ENCODE data around the gene RIT2. TPM values are rescaled to one million over a fixed set of nuclear protein-coding genes. Genes with fewer than 3 reads are reported as not detected.

The RIT2 gene
- total RNA-seq, 1 experiment from 2014 or later, result 1.5 TPM

DNA sequence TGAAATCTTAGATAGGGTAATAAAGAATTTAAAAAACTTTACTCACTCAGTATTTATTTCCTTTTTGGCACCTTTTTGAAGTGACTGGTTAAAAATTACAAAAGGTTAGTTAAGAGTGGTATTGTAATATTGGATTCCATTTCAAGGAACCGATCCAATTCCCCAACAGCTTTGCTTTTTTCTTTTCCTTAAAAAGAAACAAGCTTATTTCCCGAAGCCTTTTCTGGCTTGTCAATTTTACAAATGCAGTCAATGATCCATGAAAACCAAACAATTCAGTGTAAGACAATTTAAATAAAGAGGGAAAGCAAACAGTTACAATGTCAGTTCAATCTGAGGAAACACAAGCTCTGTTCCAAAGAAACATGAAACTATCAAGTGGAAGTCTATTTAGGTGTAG is 200.2 kb downstream of the RIT2 start:
- peaks cover 7% of the 10 kb centered on the region for H3K4me1 Mint-ChIP-seq
- CTCF ChIA-PET, result interaction anchor here (0.5 kb wide), 1 partner anchor 280 kb away, joined by 3 read pairs; no protein-coding TSS in a partner anchor
- no peaks in the 10 kb centered on the region for H3K9me3 Mint-ChIP-seq

DNA sequence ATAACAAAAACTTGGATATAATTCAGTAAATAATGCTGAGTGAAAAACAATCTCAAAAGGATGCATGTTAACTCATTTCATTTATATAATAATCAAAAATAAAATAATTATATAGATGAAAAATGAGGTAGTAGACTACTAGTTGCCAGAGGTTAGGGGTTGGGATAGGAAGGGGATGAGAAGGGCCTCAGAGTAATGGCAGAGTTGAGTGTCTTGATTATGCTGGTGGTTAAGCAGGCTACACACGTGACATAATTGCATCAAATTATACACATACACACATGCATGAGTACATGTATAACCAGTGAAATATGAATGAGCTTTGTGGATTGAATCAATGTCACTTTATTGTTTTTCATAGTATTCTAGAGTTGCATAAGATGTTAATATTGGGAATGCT is 201.0 kb downstream of the RIT2 start:
- CTCF ChIA-PET, result no interaction called here
- DNase-seq (ENCODE audit: low spot score), result no peak
- TF ChIP-seq, protein P1, sequence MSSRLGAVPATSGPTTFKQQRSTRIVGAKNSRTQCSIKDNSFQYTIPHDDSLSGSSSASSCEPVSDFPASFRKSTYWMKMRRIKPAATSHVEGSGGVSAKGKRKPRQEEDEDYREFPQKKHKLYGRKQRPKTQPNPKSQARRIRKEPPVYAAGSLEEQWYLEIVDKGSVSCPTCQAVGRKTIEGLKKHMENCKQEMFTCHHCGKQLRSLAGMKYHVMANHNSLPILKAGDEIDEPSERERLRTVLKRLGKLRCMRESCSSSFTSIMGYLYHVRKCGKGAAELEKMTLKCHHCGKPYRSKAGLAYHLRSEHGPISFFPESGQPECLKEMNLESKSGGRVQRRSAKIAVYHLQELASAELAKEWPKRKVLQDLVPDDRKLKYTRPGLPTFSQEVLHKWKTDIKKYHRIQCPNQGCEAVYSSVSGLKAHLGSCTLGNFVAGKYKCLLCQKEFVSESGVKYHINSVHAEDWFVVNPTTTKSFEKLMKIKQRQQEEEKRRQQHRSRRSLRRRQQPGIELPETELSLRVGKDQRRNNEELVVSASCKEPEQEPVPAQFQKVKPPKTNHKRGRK (CRISPR knock-in tag; IDR thresholded peaks at IDR 0.05; ENCODE audit: borderline replicate concordance), result no peak
- TF ChIP-seq ZNF263 (CRISPR knock-in tag; IDR thresholded peaks at IDR 0.05; ENCODE audit: low read depth) (no peak), JUN (CRISPR knock-in tag; IDR thresholded peaks at IDR 0.05) (no peak), FOXK1 (CRISPR knock-in tag; IDR thresholded peaks at IDR 0.05) (no peak), ZNF219 (CRISPR knock-in tag; IDR thresholded peaks at IDR 0.05; ENCODE audit: borderline replicate concordance) (no peak)
- TF ChIP-seq, protein P2, sequence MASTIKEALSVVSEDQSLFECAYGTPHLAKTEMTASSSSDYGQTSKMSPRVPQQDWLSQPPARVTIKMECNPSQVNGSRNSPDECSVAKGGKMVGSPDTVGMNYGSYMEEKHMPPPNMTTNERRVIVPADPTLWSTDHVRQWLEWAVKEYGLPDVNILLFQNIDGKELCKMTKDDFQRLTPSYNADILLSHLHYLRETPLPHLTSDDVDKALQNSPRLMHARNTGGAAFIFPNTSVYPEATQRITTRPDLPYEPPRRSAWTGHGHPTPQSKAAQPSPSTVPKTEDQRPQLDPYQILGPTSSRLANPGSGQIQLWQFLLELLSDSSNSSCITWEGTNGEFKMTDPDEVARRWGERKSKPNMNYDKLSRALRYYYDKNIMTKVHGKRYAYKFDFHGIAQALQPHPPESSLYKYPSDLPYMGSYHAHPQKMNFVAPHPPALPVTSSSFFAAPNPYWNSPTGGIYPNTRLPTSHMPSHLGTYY (CRISPR knock-in tag; IDR thresholded peaks at IDR 0.05), result no peak
- POLR2A ChIA-PET, result no interaction called here
- no peak overlapping the region for H3K4me3 Mint-ChIP-seq
- peaks cover 3% of the 10 kb centered on the region for H3K4me1 Mint-ChIP-seq
- H3K27ac Mint-ChIP-seq, result no peak overlapping the region
- H3K9me3 Mint-ChIP-seq, result no peaks in the 10 kb centered on the region
- no peak for ATAC-seq
- no peaks in the 10 kb centered on the region for H3K36me3 Mint-ChIP-seq
- H3K27me3 Mint-ChIP-seq (ENCODE audit: low read depth), result no peaks in the 10 kb centered on the region

More for the DNA sequence above, 200.2 kb downstream of the RIT2 start:
- DNase-seq (ENCODE audit: low spot score) (no peak), ATAC-seq (no peak)
- Mint-ChIP-seq H3K36me3 (no peaks in the 10 kb centered on the region), H3K27ac (no peak overlapping the region), H3K4me3 (no peak overlapping the region), H3K27me3 (ENCODE audit: low read depth) (no peaks in the 10 kb centered on the region)
- TF ChIP-seq, protein P3, sequence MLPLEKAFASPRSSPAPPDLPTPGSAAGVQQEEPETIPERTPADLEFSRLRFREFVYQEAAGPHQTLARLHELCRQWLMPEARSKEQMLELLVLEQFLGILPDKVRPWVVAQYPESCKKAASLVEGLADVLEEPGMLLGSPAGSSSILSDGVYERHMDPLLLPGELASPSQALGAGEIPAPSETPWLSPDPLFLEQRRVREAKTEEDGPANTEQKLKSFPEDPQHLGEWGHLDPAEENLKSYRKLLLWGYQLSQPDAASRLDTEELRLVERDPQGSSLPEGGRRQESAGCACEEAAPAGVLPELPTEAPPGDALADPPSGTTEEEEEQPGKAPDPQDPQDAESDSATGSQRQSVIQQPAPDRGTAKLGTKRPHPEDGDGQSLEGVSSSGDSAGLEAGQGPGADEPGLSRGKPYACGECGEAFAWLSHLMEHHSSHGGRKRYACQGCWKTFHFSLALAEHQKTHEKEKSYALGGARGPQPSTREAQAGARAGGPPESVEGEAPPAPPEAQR (CRISPR knock-in tag; IDR thresholded peaks at IDR 0.05), result no peak
- TF ChIP-seq ZNF396 (CRISPR knock-in tag; IDR thresholded peaks at IDR 0.05; ENCODE audit: borderline replicate concordance), result no peak
- TF ChIP-seq, protein P4, sequence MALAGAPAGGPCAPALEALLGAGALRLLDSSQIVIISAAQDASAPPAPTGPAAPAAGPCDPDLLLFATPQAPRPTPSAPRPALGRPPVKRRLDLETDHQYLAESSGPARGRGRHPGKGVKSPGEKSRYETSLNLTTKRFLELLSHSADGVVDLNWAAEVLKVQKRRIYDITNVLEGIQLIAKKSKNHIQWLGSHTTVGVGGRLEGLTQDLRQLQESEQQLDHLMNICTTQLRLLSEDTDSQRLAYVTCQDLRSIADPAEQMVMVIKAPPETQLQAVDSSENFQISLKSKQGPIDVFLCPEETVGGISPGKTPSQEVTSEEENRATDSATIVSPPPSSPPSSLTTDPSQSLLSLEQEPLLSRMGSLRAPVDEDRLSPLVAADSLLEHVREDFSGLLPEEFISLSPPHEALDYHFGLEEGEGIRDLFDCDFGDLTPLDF (CRISPR knock-in tag; IDR thresholded peaks at IDR 0.05), result no peak
- no peak for TF ChIP-seq CREM (CRISPR knock-in tag; IDR thresholded peaks at IDR 0.05)
- TF ChIP-seq TP53 (CRISPR knock-in tag; IDR thresholded peaks at IDR 0.05), result no peak
- no peak for TF ChIP-seq ZNF121 (CRISPR knock-in tag; IDR thresholded peaks at IDR 0.05)
- no peak for TF ChIP-seq NR2C2 (CRISPR knock-in tag; IDR thresholded peaks at IDR 0.05)
- no peak for TF ChIP-seq OVOL2 (CRISPR knock-in tag; IDR thresholded peaks at IDR 0.05; ENCODE audit: borderline replicate concordance)
- TF ChIP-seq ESRRA (CRISPR knock-in tag; IDR thresholded peaks at IDR 0.05; ENCODE audit: borderline replicate concordance), result no peak
- no peak for TF ChIP-seq TEAD4 (CRISPR knock-in tag; IDR thresholded peaks at IDR 0.05)
- TF ChIP-seq ZNF138 (CRISPR knock-in tag; conservative IDR thresholded peaks at IDR 0.05), result no peak
- POLR2A ChIA-PET, result no interaction called here

DNA sequence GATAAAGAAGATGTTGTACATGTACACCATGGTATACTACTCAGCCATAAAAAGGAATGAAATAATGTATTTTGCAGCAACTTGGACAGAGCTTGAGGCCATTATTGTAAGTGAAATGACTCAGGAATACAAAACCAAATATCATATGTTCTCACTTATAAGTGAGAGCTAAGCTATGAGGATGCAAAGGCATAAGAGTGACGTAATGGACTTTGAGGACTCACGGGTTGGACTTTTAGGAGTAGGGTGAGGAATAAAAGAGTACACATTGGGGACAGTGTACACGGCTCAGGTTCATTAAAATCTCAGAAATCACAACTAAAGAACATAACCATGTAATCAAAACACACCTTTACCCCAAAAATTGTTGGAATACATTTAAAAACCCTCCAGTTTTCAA is 206.4 kb downstream of the RIT2 start:
- H3K4me3 Mint-ChIP-seq, result no peak overlapping the region
- CTCF ChIA-PET, result no interaction called here
- POLR2A ChIA-PET, result no interaction called here
- ATAC-seq (no peak), DNase-seq (ENCODE audit: low spot score) (no peak)
- no peak overlapping the region for H3K27ac Mint-ChIP-seq
- H3K36me3 Mint-ChIP-seq, result no peaks in the 10 kb centered on the region
- no peaks in the 10 kb centered on the region for H3K4me1 Mint-ChIP-seq
- H3K27me3 Mint-ChIP-seq (ENCODE audit: low read depth), result no peaks in the 10 kb centered on the region
- TF ChIP-seq GRHL2 (CRISPR knock-in tag; IDR thresholded peaks at IDR 0.05; ENCODE audit: insufficient replicate concordance, severe bottlenecking) (no peak), FOXK1 (CRISPR knock-in tag; IDR thresholded peaks at IDR 0.05) (no peak), ZNF263 (CRISPR knock-in tag; IDR thresholded peaks at IDR 0.05; ENCODE audit: low read depth) (no peak), JUN (CRISPR knock-in tag; IDR thresholded peaks at IDR 0.05) (no peak), ESRRA (CRISPR knock-in tag; IDR thresholded peaks at IDR 0.05; ENCODE audit: borderline replicate concordance) (no peak)
- TF ChIP-seq, protein P5, sequence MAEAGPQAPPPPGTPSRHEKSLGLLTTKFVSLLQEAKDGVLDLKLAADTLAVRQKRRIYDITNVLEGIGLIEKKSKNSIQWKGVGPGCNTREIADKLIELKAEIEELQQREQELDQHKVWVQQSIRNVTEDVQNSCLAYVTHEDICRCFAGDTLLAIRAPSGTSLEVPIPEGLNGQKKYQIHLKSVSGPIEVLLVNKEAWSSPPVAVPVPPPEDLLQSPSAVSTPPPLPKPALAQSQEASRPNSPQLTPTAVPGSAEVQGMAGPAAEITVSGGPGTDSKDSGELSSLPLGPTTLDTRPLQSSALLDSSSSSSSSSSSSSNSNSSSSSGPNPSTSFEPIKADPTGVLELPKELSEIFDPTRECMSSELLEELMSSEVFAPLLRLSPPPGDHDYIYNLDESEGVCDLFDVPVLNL (CRISPR knock-in tag; IDR thresholded peaks at IDR 0.05; ENCODE audit: borderline replicate concordance, low read depth), result no peak
- no peaks in the 10 kb centered on the region for H3K9me3 Mint-ChIP-seq

Data from WTC11 (cell line).